ENCODE results near the gene RTN4R.

Gene RTN4R

GRCh38 chr22:20226760-20227350, 41.3 kb downstream of the RTN4R start:
- DNase-seq = no peak

- DNase-seq = no peak
Measured at GRCh38 chr22:20226077-20226716, 41.9 kb downstream of the RTN4R start.

- no peak for DNase-seq
Measured at GRCh38 chr22:20225693-20225966, 42.5 kb downstream of the RTN4R start.

GRCh38 chr22:20224917-20225692, 43.0 kb downstream of the RTN4R start:
- DNase-seq = no peak

GRCh38 chr22:20224256-20224626, 43.9 kb downstream of the RTN4R start:
- no peak for DNase-seq

GRCh38 chr22:20223421-20224255, 44.5 kb downstream of the RTN4R start:
- DNase-seq = peak; percentile 25 to 59

GRCh38 chr22:20222764-20223420, 45.2 kb downstream of the RTN4R start:
- DNase-seq = no peak

- DNase-seq = no peak
Measured at GRCh38 chr22:20221421-20222340, 46.4 kb downstream of the RTN4R start.

GRCh38 chr22:20220629-20221026, 47.5 kb downstream of the RTN4R start:
- DNase-seq = no peak

GRCh38 chr22:20219667-20220628, 48.2 kb downstream of the RTN4R start:
- DNase-seq = no peak

- no peak for DNase-seq
Measured at GRCh38 chr22:20218987-20219386, 49.1 kb downstream of the RTN4R start.

GRCh38 chr22:20218326-20218872, 49.7 kb downstream of the RTN4R start:
- no peak for DNase-seq

GRCh38 chr22:20217563-20217962, 50.6 kb downstream of the RTN4R start:
- DNase-seq = no peak

- no peak for DNase-seq
Measured at GRCh38 chr22:20216863-20217499, 51.1 kb downstream of the RTN4R start.

- DNase-seq = no peak
Measured at GRCh38 chr22:20215742-20216141, 52.4 kb downstream of the RTN4R start.

- no peak for DNase-seq
Measured at GRCh38 chr22:20214853-20215252, 53.3 kb downstream of the RTN4R start.

GRCh38 chr22:20213833-20214708, 54.0 kb downstream of the RTN4R start:
- no peak for DNase-seq
